Measurements from ENCODE around the gene C2.
"Not testable (repeated sequence)": the region's sequence is repeated elsewhere in the genome, so short reads cannot be mapped to it uniquely, and the experiment has no call there.

The C2 gene

DNA sequence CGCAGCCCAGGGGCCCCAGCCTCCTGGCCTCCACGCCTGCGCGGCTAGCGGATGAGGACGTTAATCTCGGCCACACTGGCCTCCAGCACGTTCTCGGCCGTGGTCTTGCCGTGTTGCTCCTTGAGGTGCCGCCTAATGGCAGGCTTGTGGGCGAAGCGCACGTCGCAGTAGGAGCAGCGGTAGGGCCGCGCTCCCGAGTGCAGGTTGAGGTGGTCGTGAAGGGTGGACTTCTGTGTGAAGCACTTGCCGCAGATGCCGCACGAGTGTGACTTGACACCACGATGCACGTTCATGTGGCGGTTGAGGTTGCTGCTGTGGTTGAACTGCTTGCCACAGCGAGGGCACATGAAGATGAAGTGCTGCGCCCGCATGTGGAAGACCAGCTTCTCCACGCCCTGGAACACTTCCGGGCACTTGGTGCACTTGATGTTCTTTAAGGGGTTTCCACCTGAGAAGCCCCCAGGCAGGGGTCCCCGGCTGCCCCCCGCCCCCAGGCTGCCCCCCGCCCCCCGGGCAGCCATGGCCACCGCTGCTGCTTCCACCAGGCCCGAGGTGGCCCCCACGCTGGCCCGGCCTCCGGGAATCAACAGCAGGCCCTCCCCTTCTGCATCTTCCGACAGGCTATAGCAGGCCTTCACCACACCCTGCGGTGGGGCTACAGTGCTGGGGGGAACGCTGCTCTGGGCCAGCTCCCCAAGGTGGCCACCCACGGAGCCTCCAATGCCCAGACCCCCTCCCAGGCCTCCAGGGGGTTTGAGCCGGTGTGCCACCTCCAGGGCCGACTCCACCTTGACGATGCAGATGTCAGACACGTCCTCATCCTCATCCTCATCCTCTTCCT lies 27.4 kb upstream of the C2 start:
- H3K9ac ChIP-seq (ENCODE audit: low read depth, low read length): no peak overlapping the region
- H3K36me3 ChIP-seq (ENCODE audit: control insufficient read depth, insufficient read depth, low read length): peaks cover 5% of the 10 kb centered on the region
- H3K4me3 ChIP-seq (ENCODE audit: low read depth, low read length): no peak overlapping the region
- no peaks in the 10 kb centered on the region for H3K27me3 ChIP-seq (ENCODE audit: control insufficient read depth, insufficient read depth, low read length)
- H3K9me3 ChIP-seq (ENCODE audit: control insufficient read depth, insufficient read depth, low read length): no peaks in the 10 kb centered on the region
- peaks cover 3% of the 10 kb centered on the region for H3K4me1 ChIP-seq (ENCODE audit: control insufficient read depth, insufficient read depth, low read length)

DNA sequence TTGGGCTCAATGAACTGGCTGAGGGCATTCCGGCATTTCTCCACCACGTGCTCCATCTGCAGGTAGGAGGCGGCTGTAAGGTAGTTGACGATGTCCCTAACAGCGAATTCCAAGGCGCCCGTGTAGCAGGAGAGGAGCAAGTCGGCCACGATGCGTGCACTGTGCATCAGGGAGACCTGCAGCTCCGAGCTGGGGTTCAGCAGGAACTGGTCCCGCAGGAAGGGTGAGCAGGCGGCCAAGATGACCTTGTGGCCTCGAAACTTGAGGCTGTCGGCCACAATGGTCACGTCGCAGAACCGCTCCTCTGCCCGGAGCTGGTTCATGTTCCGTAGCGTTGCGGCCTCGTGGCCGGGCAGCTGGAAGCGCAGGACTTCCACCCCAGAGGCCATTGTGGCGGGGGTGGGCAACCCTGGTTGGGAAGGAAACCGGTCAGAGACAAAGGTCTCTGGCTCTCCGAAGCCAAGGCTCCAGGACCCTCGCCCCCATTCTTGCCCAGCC lies 26.6 kb upstream of the C2 start:
- H3K27me3 ChIP-seq (ENCODE audit: control insufficient read depth, insufficient read depth, low read length): no peaks in the 10 kb centered on the region
- no peak overlapping the region for H3K9ac ChIP-seq (ENCODE audit: low read depth, low read length)
- H3K9me3 ChIP-seq (ENCODE audit: control insufficient read depth, insufficient read depth, low read length): no peaks in the 10 kb centered on the region
- peaks cover 5% of the 10 kb centered on the region for H3K36me3 ChIP-seq (ENCODE audit: control insufficient read depth, insufficient read depth, low read length)
- H3K4me1 ChIP-seq (ENCODE audit: control insufficient read depth, insufficient read depth, low read length): peaks cover 8% of the 10 kb centered on the region
- H3K4me3 ChIP-seq (ENCODE audit: low read depth, low read length): peak overlapping the region; percentile 30

DNA sequence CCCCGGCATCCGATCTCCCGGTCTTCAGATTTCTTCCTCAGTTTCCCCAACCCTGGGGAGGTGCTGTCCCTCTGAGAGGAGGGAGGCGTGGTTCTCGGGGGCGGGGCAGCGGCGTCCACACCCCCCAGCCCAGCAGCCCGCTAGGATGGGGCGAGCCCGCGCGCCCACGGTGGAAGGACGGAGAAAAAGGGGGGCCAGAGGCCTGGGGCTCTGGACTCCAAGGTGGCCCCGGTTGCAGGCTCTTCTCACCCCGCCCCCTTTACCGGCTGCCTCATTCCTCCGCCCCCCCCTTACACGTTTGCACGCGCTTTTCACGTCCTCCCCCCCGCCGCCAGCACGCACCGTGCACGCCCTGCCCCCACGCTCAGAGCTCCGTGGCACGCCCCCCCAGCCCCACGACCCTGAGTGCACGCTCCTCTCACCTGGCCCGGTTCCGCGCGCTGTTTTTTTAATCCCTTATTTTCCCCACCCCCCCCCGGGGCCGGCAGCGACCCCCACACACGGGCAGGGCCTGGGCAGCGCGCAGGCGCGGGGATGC lies 26.0 kb upstream of the C2 start:
- Histone ChIP-seq H3K4me3 (ENCODE audit: low read depth, low read length) (peak overlapping the region; percentile 30), H3K9me3 (ENCODE audit: control insufficient read depth, insufficient read depth, low read length) (no peaks in the 10 kb centered on the region), H3K36me3 (ENCODE audit: control insufficient read depth, insufficient read depth, low read length) (peaks cover 3% of the 10 kb centered on the region), H3K9ac (ENCODE audit: low read depth, low read length) (no peak overlapping the region), H3K4me1 (ENCODE audit: control insufficient read depth, insufficient read depth, low read length) (peaks cover 14% of the 10 kb centered on the region), H3K27me3 (ENCODE audit: control insufficient read depth, insufficient read depth, low read length) (no peaks in the 10 kb centered on the region)

DNA sequence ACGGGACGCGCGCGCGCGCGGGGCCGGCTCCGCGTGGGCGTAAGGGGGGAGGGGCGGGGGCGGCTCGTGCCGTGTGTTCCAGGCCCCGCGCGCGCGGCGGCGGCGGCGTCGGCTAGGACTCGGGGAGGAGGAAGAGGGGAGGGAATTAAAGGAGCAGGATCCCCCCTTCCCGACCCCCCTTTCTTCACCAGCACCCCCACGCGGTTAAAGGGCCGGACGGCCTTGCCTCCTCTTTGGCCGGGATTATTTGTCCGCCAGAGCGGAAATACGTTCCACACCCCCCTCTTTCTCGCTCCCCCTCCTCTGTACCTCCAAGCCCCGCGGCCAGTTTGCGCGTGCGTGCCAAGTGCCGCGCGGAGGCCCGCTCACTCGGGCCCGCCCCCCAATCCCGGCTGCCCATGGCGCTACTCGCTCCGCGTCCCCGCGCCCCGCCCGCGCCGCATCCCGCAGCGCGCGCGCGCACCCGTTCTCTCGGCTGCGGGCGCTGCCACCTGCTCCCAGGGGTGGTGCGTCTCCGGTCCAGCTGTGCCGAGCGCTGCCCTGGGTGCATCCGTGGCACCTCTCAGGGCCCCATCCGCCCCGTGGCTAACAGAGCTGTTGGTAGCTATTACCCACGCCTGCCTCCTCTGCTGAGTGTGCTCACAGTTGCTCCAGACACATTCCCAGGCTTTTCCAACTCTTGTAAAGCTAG lies 25.4 kb upstream of the C2 start, which contains the start of gene ZBTB12:
TSS of gene ZBTB12 (minus strand) at position 134 of the 691 bp plus-strand sequence. CDS start 781 bp downstream, outside the sequence.
- Histone ChIP-seq H3K9me3 (ENCODE audit: control insufficient read depth, insufficient read depth, low read length) (no peaks in the 10 kb centered on the region), H3K9ac (ENCODE audit: low read depth, low read length) (no peak within 1 kb of the TSS), H3K27me3 (ENCODE audit: control insufficient read depth, insufficient read depth, low read length) (no peaks in the 10 kb centered on the region), H3K4me1 (ENCODE audit: control insufficient read depth, insufficient read depth, low read length) (peaks cover 14% of the 10 kb centered on the region), H3K36me3 (ENCODE audit: control insufficient read depth, insufficient read depth, low read length) (peaks cover 3% of the 10 kb centered on the region), H3K4me3 (ENCODE audit: low read depth, low read length) (peak within 1 kb of the TSS; percentile 65)

DNA sequence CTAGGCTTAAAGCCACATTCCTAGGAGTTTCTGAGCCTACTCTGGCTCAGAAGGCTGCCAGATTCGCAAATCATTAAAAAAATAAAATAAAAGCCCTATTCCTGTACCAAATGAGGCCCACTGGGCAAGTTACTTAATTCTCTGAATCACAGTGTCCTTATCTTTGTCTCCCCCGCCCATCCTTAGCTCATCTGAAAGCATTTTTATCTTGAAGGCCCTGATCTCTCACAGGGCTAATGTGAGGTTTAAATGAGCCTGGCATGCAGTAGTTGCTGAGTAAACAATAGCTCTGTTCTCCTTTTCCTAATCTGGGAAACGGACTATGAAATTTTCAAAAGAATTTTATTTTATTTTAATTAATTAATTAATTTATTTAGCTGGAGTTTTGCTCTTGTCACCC lies 23.6 kb upstream of the C2 start:
- H3K4me1 ChIP-seq (ENCODE audit: control insufficient read depth, insufficient read depth, low read length): peaks cover 10% of the 10 kb centered on the region
- H3K36me3 ChIP-seq (ENCODE audit: control insufficient read depth, insufficient read depth, low read length): peaks cover 3% of the 10 kb centered on the region
- H3K27me3 ChIP-seq (ENCODE audit: control insufficient read depth, insufficient read depth, low read length): no peaks in the 10 kb centered on the region
- H3K4me3 ChIP-seq (ENCODE audit: low read depth, low read length): no peak overlapping the region
- no peaks in the 10 kb centered on the region for H3K9me3 ChIP-seq (ENCODE audit: control insufficient read depth, insufficient read depth, low read length)
- no peak overlapping the region for H3K9ac ChIP-seq (ENCODE audit: low read depth, low read length)

DNA sequence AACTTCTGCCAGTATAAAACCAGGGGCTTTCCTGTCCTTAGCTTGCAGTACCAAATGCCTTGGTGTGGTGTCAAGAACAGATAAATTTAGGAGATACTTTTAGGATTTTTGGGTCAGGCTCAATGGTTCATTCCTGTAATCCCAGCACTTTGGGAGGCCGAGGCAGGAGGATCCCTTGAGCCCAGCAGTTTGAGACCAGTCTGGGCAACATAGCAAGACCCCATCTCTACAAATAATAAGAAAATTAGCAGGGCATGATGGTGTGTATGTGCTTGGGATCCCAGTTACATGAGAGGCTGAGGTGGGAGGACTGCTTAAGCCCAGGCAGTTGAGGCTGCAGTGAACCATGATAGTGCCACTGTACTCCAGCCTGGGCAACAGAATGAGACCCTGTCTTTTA lies 22.5 kb upstream of the C2 start:
- Histone ChIP-seq H3K4me1 (ENCODE audit: control insufficient read depth, insufficient read depth, low read length) (peaks cover 10% of the 10 kb centered on the region), H3K27me3 (ENCODE audit: control insufficient read depth, insufficient read depth, low read length) (no peaks in the 10 kb centered on the region), H3K36me3 (ENCODE audit: control insufficient read depth, insufficient read depth, low read length) (peaks cover under 1% of the 10 kb centered on the region), H3K9ac (ENCODE audit: low read depth, low read length) (no peak overlapping the region), H3K4me3 (ENCODE audit: low read depth, low read length) (no peak overlapping the region), H3K9me3 (ENCODE audit: control insufficient read depth, insufficient read depth, low read length) (no peaks in the 10 kb centered on the region)

DNA sequence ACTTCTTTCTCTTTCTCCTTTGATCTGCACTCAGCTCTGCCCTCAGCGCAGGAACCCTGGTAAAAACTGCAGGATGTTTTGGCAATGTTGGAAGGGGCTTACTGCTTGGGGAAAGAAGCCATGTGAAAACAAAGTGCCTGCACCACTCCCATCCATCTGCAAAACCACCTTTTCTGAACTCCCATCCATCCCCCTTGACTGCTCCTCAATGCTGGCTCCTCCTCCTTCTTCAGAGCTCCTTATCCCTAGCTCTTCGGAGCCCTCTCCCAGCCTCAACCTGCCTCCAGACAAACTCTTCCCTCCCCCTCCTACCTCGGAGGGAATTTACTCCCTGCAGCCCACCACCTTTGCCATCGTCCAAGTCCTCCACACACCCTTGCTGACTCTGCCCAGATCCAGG lies 21.4 kb upstream of the C2 start:
- H3K27me3 ChIP-seq (ENCODE audit: control insufficient read depth, insufficient read depth, low read length): no peaks in the 10 kb centered on the region
- no peak overlapping the region for H3K4me3 ChIP-seq (ENCODE audit: low read depth, low read length)
- no peak overlapping the region for H3K9ac ChIP-seq (ENCODE audit: low read depth, low read length)
- no peaks in the 10 kb centered on the region for H3K36me3 ChIP-seq (ENCODE audit: control insufficient read depth, insufficient read depth, low read length)
- peaks cover 10% of the 10 kb centered on the region for H3K4me1 ChIP-seq (ENCODE audit: control insufficient read depth, insufficient read depth, low read length)
- no peaks in the 10 kb centered on the region for H3K9me3 ChIP-seq (ENCODE audit: control insufficient read depth, insufficient read depth, low read length)

DNA sequence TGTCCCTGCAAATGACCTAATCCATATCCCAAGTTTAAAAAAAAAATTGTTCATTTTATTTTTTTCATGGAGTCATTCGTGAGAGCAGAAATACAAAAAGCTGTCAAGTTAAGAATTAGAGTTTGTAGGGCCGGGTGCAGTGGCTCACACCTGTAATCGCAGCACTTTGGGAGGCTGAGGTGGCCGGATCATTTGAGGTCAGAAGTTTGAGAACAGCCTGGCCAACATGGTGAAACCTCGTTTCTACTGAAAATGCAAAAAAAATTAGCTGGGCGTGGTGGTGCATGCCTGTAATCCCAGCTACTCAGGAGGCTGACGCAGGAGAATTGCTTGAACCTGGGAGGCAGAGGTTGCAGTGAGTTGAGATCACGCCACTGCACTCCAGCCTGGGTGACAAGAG lies 20.8 kb upstream of the C2 start:
- not testable (repeated sequence) for H3K9me3 ChIP-seq (ENCODE audit: control insufficient read depth, insufficient read depth, low read length); H3K4me3 ChIP-seq (ENCODE audit: low read depth, low read length); H3K9ac ChIP-seq (ENCODE audit: low read depth, low read length); H3K36me3 ChIP-seq (ENCODE audit: control insufficient read depth, insufficient read depth, low read length); H3K27me3 ChIP-seq (ENCODE audit: control insufficient read depth, insufficient read depth, low read length)
- H3K4me1 ChIP-seq (ENCODE audit: control insufficient read depth, insufficient read depth, low read length): peaks cover 10% of the 10 kb centered on the region

DNA sequence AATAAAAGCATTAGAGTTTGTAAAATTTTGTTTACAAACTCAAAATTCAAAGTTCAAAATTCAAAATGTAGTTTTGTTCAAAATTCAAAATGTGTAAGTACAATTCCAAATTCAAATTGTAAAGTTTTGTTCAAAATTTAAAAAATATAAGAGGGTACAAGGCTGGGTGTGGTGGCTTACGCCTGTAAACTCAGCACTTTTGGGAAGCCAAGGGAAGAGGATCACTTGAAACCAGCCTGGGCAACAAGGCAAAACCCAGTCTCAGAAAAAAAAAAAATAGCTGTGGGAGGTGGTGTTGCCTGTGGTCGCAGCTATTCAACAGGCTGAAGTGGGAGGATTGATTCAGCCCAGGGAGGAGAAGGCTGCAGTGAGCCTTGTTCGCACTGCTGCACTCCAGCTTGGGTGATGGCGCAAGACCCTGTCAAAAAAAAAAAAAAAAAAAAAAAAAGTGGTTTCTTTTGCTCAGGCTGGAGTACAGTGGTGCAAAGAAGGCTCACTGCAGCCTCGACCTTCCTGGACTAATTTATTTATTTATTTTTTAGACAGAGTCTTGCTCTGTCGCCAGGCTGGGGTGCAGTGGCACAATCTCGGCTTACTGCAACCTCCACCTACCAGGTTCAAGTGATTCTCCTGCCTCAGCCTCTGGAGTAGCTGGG lies 20.2 kb upstream of the C2 start:
- Histone ChIP-seq H3K4me1 (ENCODE audit: control insufficient read depth, insufficient read depth, low read length) (peaks cover 10% of the 10 kb centered on the region), H3K4me3 (ENCODE audit: low read depth, low read length) (no peak overlapping the region), H3K36me3 (ENCODE audit: control insufficient read depth, insufficient read depth, low read length) (no peaks in the 10 kb centered on the region), H3K9me3 (ENCODE audit: control insufficient read depth, insufficient read depth, low read length) (no peaks in the 10 kb centered on the region), H3K27me3 (ENCODE audit: control insufficient read depth, insufficient read depth, low read length) (no peaks in the 10 kb centered on the region), H3K9ac (ENCODE audit: low read depth, low read length) (no peak overlapping the region)

DNA sequence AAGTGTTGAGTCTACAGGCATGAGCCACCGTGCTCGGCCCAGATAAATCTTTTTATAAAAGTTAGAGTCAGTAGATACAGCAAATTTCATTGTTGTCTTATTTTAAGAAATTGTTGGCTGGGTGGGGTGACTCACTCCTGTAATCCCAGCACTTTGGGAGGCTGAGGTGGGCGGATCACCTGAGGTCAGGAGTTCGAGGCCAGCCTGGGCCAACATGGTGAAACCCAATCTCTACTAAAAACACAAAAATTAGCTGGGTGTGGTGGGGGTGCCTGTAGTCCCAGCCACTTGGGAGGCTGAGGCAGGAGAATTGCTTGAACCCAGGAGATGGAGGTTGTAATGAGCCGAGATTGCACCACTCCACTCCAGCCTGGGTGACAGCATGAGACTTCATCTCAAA lies 19.3 kb upstream of the C2 start:
- H3K9ac ChIP-seq (ENCODE audit: low read depth, low read length): not testable (repeated sequence)
- H3K4me1 ChIP-seq (ENCODE audit: control insufficient read depth, insufficient read depth, low read length): peaks cover 10% of the 10 kb centered on the region

DNA sequence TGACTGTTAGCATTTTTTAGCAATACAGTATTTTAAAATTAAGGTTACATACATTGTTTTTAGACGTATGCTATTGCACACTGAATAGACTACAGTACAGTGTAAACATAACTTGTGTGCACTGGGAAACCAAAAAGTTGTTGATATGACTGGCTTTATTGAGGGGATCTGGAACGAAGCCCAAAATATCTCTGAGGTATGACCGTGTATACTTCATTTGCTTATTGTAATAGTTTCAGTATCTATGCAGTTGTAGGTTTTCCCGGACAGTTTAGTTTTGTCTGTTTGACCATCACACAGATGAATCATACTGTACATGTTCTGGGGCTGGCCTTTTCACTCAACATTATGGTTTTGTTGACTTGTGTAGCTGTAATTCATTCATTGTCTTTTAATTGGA lies 18.7 kb upstream of the C2 start:
- Histone ChIP-seq H3K36me3 (ENCODE audit: control insufficient read depth, insufficient read depth, low read length) (no peaks in the 10 kb centered on the region), H3K9me3 (ENCODE audit: control insufficient read depth, insufficient read depth, low read length) (no peaks in the 10 kb centered on the region), H3K27me3 (ENCODE audit: control insufficient read depth, insufficient read depth, low read length) (no peaks in the 10 kb centered on the region), H3K4me3 (ENCODE audit: low read depth, low read length) (no peak overlapping the region), H3K4me1 (ENCODE audit: control insufficient read depth, insufficient read depth, low read length) (peaks cover 10% of the 10 kb centered on the region), H3K9ac (ENCODE audit: low read depth, low read length) (no peak overlapping the region)

More for the DNA sequence above, 19.3 kb upstream of the C2 start:
- not testable (repeated sequence) for H3K9me3 ChIP-seq (ENCODE audit: control insufficient read depth, insufficient read depth, low read length); H3K27me3 ChIP-seq (ENCODE audit: control insufficient read depth, insufficient read depth, low read length); H3K4me3 ChIP-seq (ENCODE audit: low read depth, low read length); H3K36me3 ChIP-seq (ENCODE audit: control insufficient read depth, insufficient read depth, low read length)

Measured in iPS-15b (cell line).